ENCODE measurements around the gene ALKBH6. TPM values are rescaled to one million over a fixed set of nuclear protein-coding genes. Genes with fewer than 3 reads are reported as not detected.

Gene ALKBH6
- total and polyA plus RNA-seq, 2 experiments from 2014 or later = 33.6 to 51.4 TPM

GRCh38 chr19:36013280-36014011 lies 567 bp downstream of the ALKBH6 start (continued):
- no peak for TF ChIP-seq ZNF462 (CRISPR knock-in tag; IDR thresholded peaks at IDR 0.05)
- no peak for TF ChIP-seq CTCF (conservative IDR thresholded peaks at IDR 0.05; ENCODE audit: low read depth in 2 of 2)
- no peak for TF ChIP-seq CREB1 (CRISPR knock-in tag; IDR thresholded peaks at IDR 0.05; ENCODE audit: low read depth)
- no peak for TF ChIP-seq NANOG (IDR thresholded peaks at IDR 0.05; ENCODE audit: borderline replicate concordance)
- no peak for TF ChIP-seq ZNF114 (CRISPR knock-in tag; IDR thresholded peaks at IDR 0.05)

- H3F3A ChIP-seq (replicated peaks; ENCODE audit: low read depth) = no peaks in the 10 kb centered on the region
- peaks cover 25% of the 10 kb centered on the region; the same call in 1 of the 2 replicates for H3K4me1 ChIP-seq (ENCODE audit: insufficient read depth)
- H2AFZ ChIP-seq = no peak overlapping the region
- H3K27ac Mint-ChIP-seq = no peak overlapping the region
- H4K20me1 ChIP-seq (replicated peaks; ENCODE audit: insufficient read depth) = no peaks in the 10 kb centered on the region; the same call in 1 of the 2 replicates
- H3K79me2 ChIP-seq (replicated peaks; ENCODE audit: insufficient read depth) = peaks cover 9% of the 10 kb centered on the region
- H3K9me3 Mint-ChIP-seq = no peaks in the 10 kb centered on the region; the same call in 2 of the 3 replicates
- no peak for ATAC-seq
- H3K4me3 ChIP-seq = no peak overlapping the region
- no peaks in the 10 kb centered on the region for H3K27me3 ChIP-seq (ENCODE audit: insufficient read depth)
- peak overlapping the region; percentile 77; the same call in 1 of the 3 replicates for H3K4me3 Mint-ChIP-seq
- DNase-seq (ENCODE audit: low spot score) = no peak
- H3K27me3 Mint-ChIP-seq (ENCODE audit: insufficient read depth, low read depth, poor library complexity) = peaks cover 24% of the 10 kb centered on the region
- no peak overlapping the region for H3K4me2 ChIP-seq
- H3K4me1 Mint-ChIP-seq = peaks cover 34% of the 10 kb centered on the region
- H3K36me3 ChIP-seq (ENCODE audit: insufficient read depth) = 0 out of 2 replicates have a peak, but pooled peaks cover under 1% of the 10 kb centered on the region
- H3K27ac ChIP-seq (ENCODE audit: low read depth) = no peak overlapping the region
- H3K9me2 ChIP-seq (ENCODE audit: insufficient read depth) = no peaks in the 10 kb centered on the region
- peaks cover 11% of the 10 kb centered on the region for H3K36me3 Mint-ChIP-seq (ENCODE audit: low read depth)
- TF ChIP-seq CREB1 (CRISPR knock-in tag; IDR thresholded peaks at IDR 0.05; ENCODE audit: low read depth) (no peak), EZH2 (IDR thresholded peaks at IDR 0.05; ENCODE audit: low read depth, unreplicated experiment) (no peak), ZNF331 (CRISPR knock-in tag; IDR thresholded peaks at IDR 0.05; ENCODE audit: low read depth) (no peak), NANOG (IDR thresholded peaks at IDR 0.05; ENCODE audit: borderline replicate concordance) (no peak), ETS1 (IDR thresholded peaks at IDR 0.05) (no peak), EZH2phosphoT487 (IDR thresholded peaks at IDR 0.05; ENCODE audit: unreplicated experiment) (no peak), STAT1 (IDR thresholded peaks at IDR 0.05; ENCODE audit: unreplicated experiment) (no peak)
Measured at GRCh38 chr19:36010402-36010801, 3.6 kb downstream of the ALKBH6 start.
